Thoracic aorta (tissue), 2 donors: Measurements from ENCODE around the gene ZBTB16. TPM values are rescaled to one million over a fixed set of nuclear protein-coding genes. Genes with fewer than 3 reads are reported as not detected.
A peak's percentile ranks its signal among the peaks of the same experiment; 100 is the strongest.

Experiments used
- ATAC-seq: fragments of 150-250 bp; one replicate; pipeline ENCODE4 v1.8.0; 2017; ENCODE audit warnings: low read depth; ENCODE audit not compliant: insufficient number of reproducible peaks, low FRiP score
- DNase-seq: peaks from one replicate; pipeline ENCODE4 v3.0.0-alpha.2; 2020; ENCODE audit warnings: low spot score
- H3K27ac ChIP-seq, 2 donors: fragments of 200-600 bp; sonication (generic); 1 replicate in 1 of 2; 2 replicates in 1 of 2; pipeline ENCODE4 v1.5.1; 2016; ENCODE audit warnings: mild to moderate bottlenecking in 2 of 2, moderate library complexity in 2 of 2
- H3K27me3 ChIP-seq: fragments of 200-600 bp; sonication (generic); replicated peaks from 2 replicates; pipeline ENCODE4 v1.6.0; 2016; ENCODE audit warnings: mild to moderate bottlenecking; ENCODE audit not compliant: insufficient read depth
- H3K36me3 ChIP-seq: fragments of 200-600 bp; sonication (generic); one replicate; pipeline ENCODE4 v1.5.1; 2016
- H3K4me1 ChIP-seq, 2 donors: fragments of 200-600 bp; sonication (generic); 1 replicate in 1 of 2; 2 replicates in 1 of 2; pipeline versions ENCODE4 v1.5.1 to v1.6.0; 2016; ENCODE audit warnings: low read depth in 2 of 2, mild to moderate bottlenecking in 1 of 2; ENCODE audit not compliant: control insufficient read depth in 1 of 2
- H3K4me3 ChIP-seq: fragments of 200-600 bp; sonication (generic); 2 replicates; pipeline ENCODE4 v1.5.1; 2016; ENCODE audit warnings: mild to moderate bottlenecking
- H3K9me3 ChIP-seq: fragments of 200-600 bp; sonication (generic); 2 replicates; pipeline ENCODE4 v1.5.1; 2016
- CTCF ChIP-seq: fragments of 200-600 bp; sonication (generic); IDR thresholded peaks from one replicate; pipeline ENCODE4 v1.5.1; 2019; ENCODE audit warnings: antibody characterized with exemption
- total RNA-seq, 2 donors: library from RNA; depleted of rRNA; stranded (reverse); fragments of >200 nt; gene quantifications; one replicate each; pipeline versions ENCODE4 v1.1.0 to v1.2.3, GENCODE V29; 2016

Gene ZBTB16
- total RNA-seq, 2 donors from 2014 or later: 314 to 545 TPM

- H3K27me3 ChIP-seq: no peaks in the 10 kb centered on the region
- no peak for TF ChIP-seq CTCF
- H3K27ac ChIP-seq: peak overlapping the region; percentile 69 to 72
- peaks cover 24% of the 10 kb centered on the region for H3K36me3 ChIP-seq
- ATAC-seq (peak; percentile 33), DNase-seq (no peak)
- H3K9me3 ChIP-seq: no peaks in the 10 kb centered on the region
- peak overlapping the region; percentile 26 for H3K4me3 ChIP-seq
- H3K4me1 ChIP-seq: peaks cover 40 to 66% of the 10 kb centered on the region in 2 donors
Measured at GRCh38 chr11:114257621-114258558, 198.4 kb downstream of the ZBTB16 start.

- H3K36me3 ChIP-seq: peaks cover 16% of the 10 kb centered on the region
- H3K27ac ChIP-seq: peak overlapping the region; percentile 1 to 69
- no peak for DNase-seq
- peaks cover 40 to 63% of the 10 kb centered on the region in 2 donors for H3K4me1 ChIP-seq
- no peak for ATAC-seq
- H3K27me3 ChIP-seq: no peaks in the 10 kb centered on the region
- H3K9me3 ChIP-seq: no peaks in the 10 kb centered on the region
- no peak for TF ChIP-seq CTCF
- no peak overlapping the region for H3K4me3 ChIP-seq
Measured at GRCh38 chr11:114258696-114259095, 199.2 kb downstream of the ZBTB16 start.

GRCh38 chr11:114259124-114259526, 199.6 kb downstream of the ZBTB16 start:
- Histone ChIP-seq H3K4me3 (no peak overlapping the region), H3K4me1 (peaks cover 40 to 63% of the 10 kb centered on the region in 2 donors)
- no peak for DNase-seq

GRCh38 chr11:114259551-114259983, 200.1 kb downstream of the ZBTB16 start:
- Histone ChIP-seq H3K9me3 (no peaks in the 10 kb centered on the region), H3K4me1 (peaks cover 40 to 61% of the 10 kb centered on the region in 2 donors), H3K27me3 (no peaks in the 10 kb centered on the region), H3K4me3 (no peak overlapping the region), H3K36me3 (peaks cover 15% of the 10 kb centered on the region), H3K27ac (peak overlapping the region; percentile 39 to 69)
- TF ChIP-seq CTCF: no peak
- DNase-seq (no peak), ATAC-seq (no peak)

More at GRCh38 chr11:114259124-114259526, 199.6 kb downstream of the ZBTB16 start:
- Histone ChIP-seq H3K27ac (peak overlapping the region; percentile 1 to 69), H3K36me3 (peaks cover 15% of the 10 kb centered on the region), H3K9me3 (no peaks in the 10 kb centered on the region), H3K27me3 (no peaks in the 10 kb centered on the region)
- TF ChIP-seq CTCF: no peak
- ATAC-seq: no peak

- Histone ChIP-seq H3K27me3 (no peaks in the 10 kb centered on the region), H3K4me1 (peaks cover 40 to 59% of the 10 kb centered on the region in 2 donors), H3K4me3 (no peak overlapping the region), H3K9me3 (no peaks in the 10 kb centered on the region), H3K36me3 (peaks cover 15% of the 10 kb centered on the region), H3K27ac (peak overlapping the region; percentile 41 to 69)
- ATAC-seq (no peak), DNase-seq (no peak)
- TF ChIP-seq CTCF: no peak
Measured at GRCh38 chr11:114260077-114260476, 200.6 kb downstream of the ZBTB16 start.
